Measurements from ENCODE around the gene LAIR1.
"Not testable (repeated sequence)": the region's sequence is repeated elsewhere in the genome, so short reads cannot be mapped to it uniquely, and the experiment has no call there.

LAIR1 gene

GRCh38 chr19:54375181-54375938, 10.6 kb upstream of the LAIR1 start:
- not testable (repeated sequence) for DNase-seq

- no peak for DNase-seq
Measured at GRCh38 chr19:54373781-54374631, 9.3 kb upstream of the LAIR1 start.

GRCh38 chr19:54371453-54371852, 6.7 kb upstream of the LAIR1 start:
- not testable (repeated sequence) for DNase-seq

- DNase-seq, result not testable (repeated sequence)
Measured at GRCh38 chr19:54370434-54370796, 5.7 kb upstream of the LAIR1 start.

- DNase-seq, result not testable (repeated sequence)
Measured at GRCh38 chr19:54369688-54370433, 5.1 kb upstream of the LAIR1 start.

GRCh38 chr19:54369082-54369687, 4.5 kb upstream of the LAIR1 start:
- DNase-seq, result no peak

GRCh38 chr19:54366811-54367210, 2.1 kb upstream of the LAIR1 start:
- DNase-seq, result no peak

- not testable (repeated sequence) for DNase-seq
Measured at GRCh38 chr19:54365798-54366197, 1.1 kb upstream of the LAIR1 start.

- not testable (repeated sequence) for DNase-seq
Measured at GRCh38 chr19:54361680-54362422, 2.9 kb downstream of the LAIR1 start.

GRCh38 chr19:54359149-54359820, 5.4 kb downstream of the LAIR1 start:
- DNase-seq, result not testable (repeated sequence)

- DNase-seq, result no peak
Measured at GRCh38 chr19:54357381-54357780, 7.3 kb downstream of the LAIR1 start.

- DNase-seq, result no peak
Measured at GRCh38 chr19:54356444-54357056, 8.2 kb downstream of the LAIR1 start.

GRCh38 chr19:54355675-54356074, 9.1 kb downstream of the LAIR1 start:
- no peak for DNase-seq

- DNase-seq, result no peak
Measured at GRCh38 chr19:54354761-54355160, 10.0 kb downstream of the LAIR1 start.

- DNase-seq, result no peak
Measured at GRCh38 chr19:54352546-54352945, 12.2 kb downstream of the LAIR1 start.

- DNase-seq, result no peak
Measured at GRCh38 chr19:54352041-54352440, 12.7 kb downstream of the LAIR1 start.

GRCh38 chr19:54351474-54351873, 13.3 kb downstream of the LAIR1 start:
- DNase-seq, result no peak

GRCh38 chr19:54345938-54346386, 18.8 kb downstream of the LAIR1 start:
- DNase-seq, result no peak

- no peak for DNase-seq
Measured at GRCh38 chr19:54343868-54344267, 20.9 kb downstream of the LAIR1 start.

GRCh38 chr19:54341295-54341694, 23.4 kb downstream of the LAIR1 start:
- no peak for DNase-seq

All from NCI-H510A (cell line).